ENCODE measurements around the gene LY86.
A peak's percentile ranks its signal among the peaks of the same experiment; 100 is the strongest.

The LY86 gene

DNA sequence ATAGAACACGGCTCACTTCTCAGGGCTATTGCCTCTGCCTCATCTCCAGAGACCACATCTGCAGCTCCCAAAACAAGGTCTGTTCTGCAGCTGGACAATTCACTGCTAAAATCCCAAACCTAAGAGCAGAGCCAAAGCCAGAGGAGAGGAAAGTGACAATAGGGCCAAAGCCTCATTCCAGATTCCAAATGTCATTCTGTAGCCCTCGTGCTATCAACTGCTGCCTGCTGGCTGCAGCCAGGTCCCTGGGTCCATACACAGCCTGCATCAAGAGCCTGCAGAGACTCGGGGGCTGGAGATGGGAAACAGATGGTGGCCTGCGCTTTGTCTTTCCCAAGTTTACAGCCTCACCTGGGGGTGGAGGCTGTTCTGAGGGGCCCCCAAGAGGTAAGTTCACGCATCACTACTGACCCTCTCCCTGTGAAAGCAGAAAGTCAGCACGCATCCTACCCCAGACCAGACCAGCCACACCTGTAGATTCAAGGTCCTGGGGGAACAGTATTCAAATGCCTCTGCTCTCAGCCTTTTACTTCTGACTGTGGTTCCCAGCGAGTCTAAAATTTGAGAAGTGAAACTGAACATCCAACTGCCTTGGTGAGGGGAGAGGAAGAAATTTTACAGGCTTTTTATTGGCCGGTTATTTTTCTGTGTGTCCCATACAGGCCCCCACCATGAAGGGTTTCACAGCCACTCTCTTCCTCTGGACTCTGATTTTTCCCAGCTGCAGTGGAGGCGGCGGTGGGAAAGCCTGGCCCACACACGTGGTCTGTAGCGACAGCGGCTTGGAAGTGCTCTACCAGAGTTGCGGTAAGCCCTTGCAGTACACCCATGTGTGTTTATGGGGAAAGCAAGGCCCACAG lies at the start of gene LY86:
LY86 (plus strand) TSS at position 657 of the 860 bp plus-strand sequence; CDS start at position 672, 15 bp downstream.
- DNase-seq (ENCODE audit: low spot score), result no peak

DNA sequence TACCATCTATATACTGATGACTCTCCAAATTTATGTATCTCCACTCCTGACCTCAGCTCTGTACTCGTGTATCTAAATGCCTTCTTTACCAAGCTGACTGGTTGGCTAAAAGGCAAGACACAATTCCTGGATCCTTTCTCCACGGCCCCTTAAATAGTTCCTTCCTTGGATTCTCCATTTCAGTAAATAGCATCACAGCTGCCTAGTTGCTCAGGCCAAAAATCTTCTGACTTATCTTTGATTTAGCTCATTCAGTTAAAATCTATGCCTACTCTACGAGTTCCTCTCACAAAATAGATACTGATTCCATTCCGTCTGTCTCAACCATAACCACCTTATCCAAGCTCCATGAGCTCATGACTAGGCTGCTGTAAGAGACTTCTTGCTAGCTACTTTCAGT lies 49.5 kb upstream of the LY86 start:
- DNase-seq (ENCODE audit: low spot score), result no peak

DNA sequence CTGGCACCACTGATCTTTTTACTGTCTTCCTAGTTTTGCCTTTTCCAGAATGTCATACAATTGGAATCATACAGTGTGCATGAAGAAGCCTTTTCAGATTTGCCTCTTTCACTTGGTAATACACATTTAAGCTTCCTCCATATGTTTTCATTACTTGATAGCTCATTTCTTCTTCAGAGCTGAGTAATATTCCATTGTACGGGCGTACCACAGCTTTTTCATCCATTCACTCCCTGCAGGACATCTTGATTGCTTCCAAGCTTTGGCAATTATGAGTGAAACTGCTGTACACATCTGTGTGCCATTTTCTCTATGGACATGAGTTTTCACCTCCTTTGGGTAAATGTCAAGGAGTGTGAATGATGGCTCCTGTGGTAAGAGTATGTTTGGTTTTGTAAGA lies 46.2 kb upstream of the LY86 start:
- no peak for DNase-seq (ENCODE audit: low spot score)

DNA sequence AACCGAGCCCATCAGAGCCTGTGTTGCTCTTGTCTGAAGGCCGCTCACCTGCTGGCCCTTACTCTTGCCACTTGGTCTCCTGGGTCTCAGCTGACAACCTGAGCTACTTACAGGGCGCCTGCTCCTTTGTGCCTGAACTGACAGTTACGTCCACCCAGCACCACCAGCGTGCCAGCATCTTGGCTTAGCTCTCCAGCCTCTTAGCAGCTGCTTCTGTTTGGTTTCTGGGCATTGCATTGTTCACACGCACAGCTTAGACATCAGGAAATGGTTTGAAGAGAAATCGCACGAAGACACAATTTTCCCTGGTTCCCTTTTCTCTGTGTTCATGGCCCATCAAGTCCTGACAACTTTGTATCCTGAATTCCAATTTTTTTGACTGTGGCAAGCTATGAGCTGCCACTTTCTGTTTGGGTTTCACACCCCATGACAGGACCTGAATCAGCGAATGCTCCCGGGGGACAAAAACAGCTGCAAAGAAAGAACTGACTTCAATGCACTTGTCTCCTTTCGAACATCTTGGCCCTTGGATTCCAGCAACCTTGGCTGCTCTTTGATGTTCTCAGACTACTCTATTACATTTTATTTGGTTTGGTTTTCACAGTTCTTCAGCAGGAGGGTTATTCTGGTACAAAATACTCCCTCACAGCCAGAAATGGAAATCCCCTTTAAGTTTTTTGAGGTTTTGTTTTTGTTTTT lies 45.2 kb upstream of the LY86 start:
- no peak for DNase-seq (ENCODE audit: low spot score)

DNA sequence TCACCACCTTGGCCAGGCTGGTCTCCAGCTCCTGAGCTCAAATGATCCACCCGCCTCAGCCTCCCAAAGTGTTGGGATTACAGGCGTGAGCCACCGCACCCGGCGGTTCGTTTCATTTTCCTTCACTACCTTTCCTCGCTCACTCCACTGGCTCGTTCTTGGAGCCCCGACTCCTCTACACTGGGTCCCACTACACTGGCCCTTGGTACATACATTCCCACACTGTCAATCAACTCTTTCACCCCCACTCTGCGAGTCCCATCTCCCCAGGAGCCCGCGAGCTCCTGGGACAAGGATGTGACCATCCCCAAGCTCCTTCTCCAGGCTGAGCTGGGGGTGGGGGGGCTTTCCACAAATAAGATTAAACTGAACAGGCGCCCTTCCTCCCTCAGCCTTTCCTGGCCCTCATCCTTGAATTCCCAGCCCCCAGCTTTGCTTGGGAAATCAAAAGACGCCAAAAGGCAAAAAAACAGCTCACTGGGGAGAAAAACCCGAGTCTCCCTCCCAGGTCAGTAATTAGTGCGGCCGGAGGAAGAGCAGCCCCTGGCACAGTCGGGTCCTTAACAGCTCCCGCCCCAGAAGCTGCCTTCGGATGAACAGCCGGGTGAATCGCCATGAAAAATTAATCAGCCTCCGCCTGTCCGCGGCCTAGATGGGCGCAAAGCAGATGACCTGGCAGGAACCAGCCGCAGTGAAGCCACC lies 42.8 kb upstream of the LY86 start:
- DNase-seq (ENCODE audit: low spot score), result peak; percentile 11

DNA sequence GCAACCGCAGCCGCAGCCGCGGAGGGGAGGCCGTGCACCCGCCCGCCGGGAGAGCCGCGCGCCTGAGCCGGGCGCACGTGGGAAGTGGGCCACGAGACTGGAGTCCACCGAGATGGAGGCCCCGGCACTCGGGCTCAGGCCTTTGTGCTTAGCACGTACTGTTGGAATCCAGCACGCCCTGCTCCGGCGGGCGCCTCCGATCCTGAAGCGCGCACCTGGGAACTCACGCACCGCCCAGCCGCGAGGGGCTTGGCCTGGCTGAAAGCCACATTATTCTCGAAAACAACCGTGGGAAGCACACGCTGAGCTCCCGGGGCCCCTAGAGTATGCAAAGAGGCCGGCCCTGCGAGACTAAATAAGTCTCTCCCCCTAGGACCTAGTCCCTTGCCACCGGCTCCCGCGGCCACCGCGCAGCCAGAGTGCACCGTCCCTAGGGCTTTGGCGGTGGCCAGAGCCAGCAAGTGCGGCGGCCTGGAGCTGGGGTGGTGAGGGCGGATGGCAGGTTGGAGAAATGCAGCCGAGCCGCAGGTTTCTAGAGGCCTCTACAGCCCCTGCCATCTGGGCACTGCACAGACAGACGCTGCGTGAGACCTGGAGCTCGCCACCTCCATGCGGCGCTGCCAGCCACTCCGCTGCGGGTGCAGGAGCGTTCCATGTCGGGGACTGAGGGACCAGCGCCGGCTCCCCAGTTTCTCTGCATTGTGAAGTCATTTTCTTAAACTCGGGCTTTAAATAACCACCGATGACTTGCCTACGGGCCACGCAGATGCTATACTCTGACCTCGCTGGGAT lies 42.0 kb upstream of the LY86 start:
- DNase-seq (ENCODE audit: low spot score), result peak; percentile 56

DNA sequence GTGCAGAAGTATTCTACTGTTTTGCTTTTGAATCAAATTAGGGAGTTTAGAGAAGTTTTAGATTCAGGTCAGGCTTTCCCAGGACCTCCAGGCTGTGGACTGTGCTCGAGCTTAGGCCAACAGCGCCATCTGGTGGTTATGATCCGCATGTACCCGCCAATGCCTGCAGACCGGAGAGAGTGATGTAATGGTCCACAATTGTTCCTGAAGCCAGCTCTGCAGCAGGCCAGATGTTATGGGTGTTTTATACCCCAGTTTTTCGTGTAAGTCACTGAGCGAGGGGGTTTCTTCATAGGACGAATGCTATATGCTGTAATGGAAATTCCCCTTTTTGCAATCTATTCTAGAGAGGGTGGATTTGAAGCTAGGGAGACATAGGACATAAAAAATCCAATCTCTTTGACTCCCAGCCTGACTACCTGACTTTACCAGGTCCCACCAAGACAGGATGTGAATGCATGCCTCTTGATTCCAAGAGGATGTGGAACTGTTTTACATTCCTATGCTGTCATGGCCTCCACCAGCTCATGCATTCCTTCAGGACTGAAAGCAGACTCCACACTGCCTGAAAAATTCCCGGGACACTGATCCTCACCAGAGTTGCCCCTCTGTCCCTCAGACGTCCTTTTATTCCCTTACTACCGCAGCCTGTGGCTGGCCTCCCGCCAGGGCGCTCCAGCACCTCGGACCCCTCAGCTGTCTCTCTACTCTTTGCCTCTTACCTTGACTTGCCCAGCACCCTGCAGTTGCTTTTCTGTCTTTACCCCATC lies 41.2 kb upstream of the LY86 start:
- peak; percentile 75 for DNase-seq (ENCODE audit: low spot score)

DNA sequence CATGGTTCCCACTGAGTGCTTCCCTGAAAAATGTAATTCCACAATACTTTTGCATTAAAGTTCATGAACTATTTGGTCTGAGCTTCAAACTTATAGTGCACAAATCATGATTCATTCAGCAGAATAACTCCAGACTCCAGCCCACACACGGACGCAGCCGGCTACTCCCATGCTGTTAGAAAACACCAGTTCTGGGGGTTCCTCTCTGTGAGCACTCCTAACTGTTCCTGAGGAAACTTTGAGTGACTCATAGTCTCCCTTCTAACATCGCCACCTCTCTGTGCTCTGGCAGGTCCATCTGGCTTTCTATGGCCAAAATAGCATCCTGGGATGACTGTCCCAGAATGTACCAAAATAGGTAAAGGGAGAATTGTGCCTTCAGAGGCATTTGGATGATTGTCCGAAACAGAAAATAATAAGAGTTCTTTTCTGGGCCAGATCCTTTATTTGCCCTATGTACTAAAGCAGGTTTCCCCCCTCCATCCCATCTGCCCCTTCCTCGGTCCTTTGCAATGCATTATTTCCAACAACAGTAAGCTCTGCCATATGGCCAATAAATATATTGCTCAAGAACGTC lies 32.3 kb upstream of the LY86 start:
- no peak for DNase-seq (ENCODE audit: low spot score)

DNA sequence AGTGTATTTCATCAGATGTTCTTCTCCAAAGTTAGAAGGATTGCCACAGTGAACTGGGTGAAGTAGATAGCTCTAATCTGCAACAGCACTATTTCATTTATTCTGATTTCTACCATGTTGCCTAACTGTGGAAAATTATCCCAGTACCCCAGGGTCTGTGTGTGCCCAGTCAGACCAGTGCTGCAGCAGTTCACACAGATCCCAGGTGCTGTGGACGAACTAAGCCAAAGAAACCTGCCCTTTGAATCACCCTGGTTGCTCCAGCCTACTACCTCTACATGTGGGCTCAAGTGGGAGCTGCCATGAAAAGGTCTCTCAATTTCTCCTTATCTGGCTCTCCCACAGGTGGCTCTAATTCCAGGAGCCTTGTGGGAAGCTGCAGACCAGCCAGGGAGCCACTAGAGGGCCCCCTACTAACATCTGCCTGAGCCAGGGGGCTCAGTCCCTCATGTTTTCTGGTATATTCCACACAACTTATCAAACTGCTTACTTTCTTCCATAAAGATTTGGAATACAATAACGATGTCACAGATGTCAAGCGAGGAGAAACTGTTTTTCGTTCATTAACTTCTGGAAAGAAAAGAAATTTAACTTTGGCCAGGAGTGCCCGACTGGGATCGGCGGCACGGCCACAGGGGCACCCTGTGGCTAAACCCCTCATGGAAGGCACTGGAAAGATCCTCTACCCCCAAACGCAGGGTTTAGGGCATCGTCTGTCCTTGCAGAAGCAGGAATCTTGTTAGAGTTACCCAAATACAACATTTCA lies 31.6 kb upstream of the LY86 start:
- DNase-seq (ENCODE audit: low spot score), result peak; percentile 49

DNA sequence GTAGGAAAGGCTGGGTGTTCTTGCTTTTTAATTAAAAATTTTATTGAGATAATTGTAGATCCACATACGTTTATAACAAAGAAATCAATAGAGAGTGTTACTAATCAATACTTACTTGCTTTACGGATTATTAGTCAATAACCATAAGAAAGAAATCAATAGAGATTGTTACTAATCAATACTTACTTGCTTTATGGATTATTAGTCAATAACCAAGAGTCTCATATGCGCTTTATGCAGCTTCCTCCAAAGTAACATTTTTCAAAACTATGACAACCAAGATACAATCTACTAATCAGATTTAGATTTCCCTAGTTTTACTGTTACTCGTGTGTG lies 31.0 kb upstream of the LY86 start:
- no peak for DNase-seq (ENCODE audit: low spot score)

DNA sequence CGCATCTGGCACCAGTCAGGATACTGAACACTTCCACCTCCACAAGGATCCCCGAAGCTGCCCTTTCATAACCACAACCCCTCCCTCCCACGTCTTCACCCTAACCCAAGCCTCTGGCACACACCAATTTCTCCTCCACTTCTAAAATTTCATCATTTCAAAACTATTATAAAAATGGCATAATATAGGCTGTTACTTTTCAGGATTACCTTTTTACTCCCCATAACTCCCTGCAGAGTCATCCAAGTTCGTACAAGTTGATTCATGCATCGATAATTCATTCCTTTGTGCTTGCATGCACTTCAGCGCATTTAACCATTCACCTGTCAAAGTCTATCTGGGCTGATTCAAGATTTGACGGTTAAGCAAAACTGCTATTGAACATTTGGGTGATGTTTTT lies 30.6 kb upstream of the LY86 start:
- DNase-seq (ENCODE audit: low spot score), result no peak

DNA sequence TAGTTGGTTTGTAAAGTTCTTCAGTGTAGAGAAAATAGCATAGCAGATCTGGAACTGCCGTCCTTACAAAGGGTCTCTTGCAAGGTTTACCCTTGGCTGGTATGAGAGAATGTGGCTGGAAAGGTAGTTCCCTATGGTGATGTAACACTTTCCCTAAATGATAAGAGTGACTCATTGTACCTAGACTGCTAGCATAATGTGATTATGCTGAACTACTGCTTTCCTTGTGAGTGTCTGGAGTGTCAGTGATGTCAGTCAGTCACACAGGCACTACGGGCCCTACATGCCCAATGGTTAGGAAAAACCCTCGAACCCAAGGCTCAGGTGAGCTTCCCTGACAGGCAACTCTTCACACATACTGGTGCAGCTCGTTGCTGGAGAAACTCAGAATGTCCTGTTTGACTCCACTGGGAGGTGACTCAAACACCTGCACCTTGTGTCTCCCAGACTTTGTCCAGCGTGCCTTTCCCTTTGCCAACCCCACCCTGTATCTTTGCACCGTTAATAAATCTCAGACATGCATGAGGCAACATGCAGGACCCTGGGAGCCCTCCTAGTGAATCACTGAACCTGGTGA lies 28.4 kb upstream of the LY86 start:
- DNase-seq (ENCODE audit: low spot score), result no peak

DNA sequence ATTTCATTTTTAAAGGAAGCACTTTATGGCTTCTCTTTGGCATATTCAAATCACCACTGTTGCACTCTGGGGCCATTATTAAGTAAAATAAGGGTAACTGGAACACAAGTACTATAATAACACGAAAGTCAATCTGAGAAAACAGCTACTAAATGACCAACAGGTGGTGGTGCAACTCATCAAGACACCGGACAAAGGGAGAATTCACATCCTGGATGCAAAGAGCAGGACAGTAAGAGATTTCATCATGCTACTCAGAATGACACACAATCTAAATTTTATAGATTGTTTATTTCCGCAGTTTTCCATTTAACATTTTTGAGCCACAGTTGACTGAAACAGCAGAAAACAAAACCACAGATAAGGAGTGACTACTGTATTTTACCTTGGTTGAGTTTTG lies 27.6 kb upstream of the LY86 start:
- DNase-seq (ENCODE audit: low spot score), result no peak

DNA sequence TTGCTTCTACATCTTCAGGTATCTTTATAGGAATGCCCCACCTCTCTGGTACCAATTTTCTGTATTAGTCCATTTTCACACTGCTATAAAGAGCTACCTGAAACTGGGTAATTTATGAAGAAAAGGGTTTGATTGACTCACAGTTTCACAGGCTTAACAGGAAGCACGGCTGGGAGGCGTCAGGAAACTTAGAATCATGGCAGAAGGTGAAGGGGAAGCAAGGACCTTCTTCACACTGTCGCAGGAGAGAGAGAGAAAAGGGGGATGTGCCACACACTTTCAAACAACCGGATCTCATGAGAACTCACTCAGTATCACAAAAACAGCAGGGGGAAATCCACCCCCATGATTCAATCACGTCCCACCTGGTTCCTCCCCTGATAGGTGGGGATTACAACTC lies 24.4 kb upstream of the LY86 start:
- DNase-seq (ENCODE audit: low spot score), result no peak

DNA sequence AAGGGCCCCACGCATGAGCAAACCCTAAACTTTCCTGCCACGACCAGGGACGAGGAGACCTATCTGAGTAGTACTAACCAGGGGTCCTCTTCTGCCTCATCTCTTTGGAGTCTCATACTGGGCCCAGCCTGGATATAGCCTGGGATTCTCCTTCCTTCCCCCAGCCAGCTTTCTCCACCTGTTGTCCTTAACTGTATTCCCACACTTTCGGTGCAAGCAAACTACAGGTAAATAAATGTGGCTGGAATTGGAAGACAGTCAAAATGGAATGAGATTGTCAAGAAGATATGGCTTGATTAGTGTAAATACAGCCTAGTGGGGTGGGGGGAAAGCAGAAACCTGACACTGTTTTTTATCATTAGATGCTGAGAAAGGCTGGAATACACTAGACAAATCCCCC lies 23.5 kb upstream of the LY86 start:
- no peak for DNase-seq (ENCODE audit: low spot score)

DNA sequence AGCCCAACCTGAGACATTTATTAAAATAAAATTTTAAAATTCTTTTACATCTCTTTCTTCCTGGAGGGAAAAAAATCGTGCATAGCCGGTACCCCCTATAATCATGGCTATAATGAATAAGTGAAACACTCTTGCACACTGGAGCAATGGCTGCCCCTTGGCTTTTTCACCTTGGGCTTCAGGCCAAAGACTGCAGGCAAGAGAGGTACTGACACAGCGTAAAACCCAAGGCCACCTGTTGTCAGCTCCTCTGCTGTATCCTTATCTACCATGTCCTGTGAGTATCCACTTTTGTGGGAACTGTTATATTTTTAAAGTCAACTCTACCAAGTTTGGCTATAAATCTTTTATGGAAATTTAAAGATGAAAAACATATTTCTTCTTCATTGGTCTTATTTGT lies 23.0 kb upstream of the LY86 start:
- no peak for DNase-seq (ENCODE audit: low spot score)

DNA sequence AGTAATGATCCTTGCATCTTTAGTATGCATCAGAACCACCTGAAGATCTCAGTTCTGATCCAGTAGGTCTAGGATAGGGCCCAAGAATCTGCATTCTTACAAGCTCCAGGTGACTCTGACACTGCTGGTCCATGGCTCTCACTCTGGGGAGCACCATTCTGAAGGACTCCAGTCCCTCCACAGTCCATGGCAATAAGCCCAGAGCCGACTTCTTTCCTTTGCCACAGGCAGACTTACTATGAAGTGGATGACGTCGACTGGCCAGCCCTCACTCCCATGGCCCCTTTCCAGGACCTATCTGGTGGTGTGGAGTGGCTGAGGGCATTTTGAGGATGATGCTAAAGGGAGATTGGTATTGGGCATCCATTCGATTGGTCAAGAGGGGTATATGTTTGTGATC lies 21.8 kb upstream of the LY86 start:
- no peak for DNase-seq (ENCODE audit: low spot score)

DNA sequence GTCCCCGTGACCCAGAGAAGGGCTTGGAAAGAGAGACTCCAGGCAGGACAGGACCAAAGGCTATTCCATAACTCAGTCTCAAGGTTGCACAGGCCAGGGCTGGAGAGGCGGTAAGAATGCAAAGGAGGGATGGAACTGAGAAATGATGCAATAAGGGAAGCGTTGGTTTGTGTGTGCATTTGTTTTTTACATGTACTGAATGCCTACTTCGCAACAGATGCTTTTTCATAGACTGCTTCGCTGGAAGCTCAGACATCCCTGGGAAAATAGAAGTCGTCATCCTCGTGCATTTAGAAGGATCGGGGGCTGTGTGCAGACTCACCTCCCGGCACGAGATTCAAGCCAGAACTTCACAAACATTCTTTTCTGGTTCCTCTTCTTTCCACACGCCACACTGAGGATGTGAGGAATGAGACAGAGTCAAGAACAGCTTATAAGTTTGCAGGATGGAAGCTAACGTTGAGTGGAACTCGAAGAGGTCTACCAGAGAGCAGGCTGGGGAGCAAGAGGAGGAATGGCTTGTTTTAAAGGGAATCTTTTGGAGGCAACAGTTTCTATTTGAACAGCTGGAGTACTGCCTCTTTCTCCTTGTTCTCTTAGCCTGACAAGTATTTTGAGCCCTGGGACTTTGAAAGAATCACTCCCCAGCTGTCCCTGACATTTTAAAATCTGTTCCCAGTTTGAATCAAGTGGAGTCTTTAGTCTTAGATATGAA lies 19.3 kb upstream of the LY86 start:
- DNase-seq (ENCODE audit: low spot score), result no peak

DNA sequence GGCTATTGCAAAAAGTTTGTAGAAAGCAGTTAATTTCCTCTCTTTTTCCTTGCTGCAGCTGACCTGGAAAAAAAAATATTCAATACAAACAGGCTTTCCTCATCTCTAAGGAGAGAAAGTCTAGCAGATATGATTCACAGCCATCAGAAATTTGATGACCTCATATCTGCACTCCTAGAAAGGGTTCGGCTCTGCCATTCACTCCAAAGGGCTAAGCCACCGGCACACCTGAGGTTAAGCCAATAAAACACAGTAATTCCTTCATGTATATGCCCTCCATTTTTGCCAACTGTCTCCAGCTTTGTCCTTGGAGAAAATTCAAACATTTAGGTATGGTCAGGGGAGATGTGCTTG lies 18.7 kb upstream of the LY86 start:
- DNase-seq (ENCODE audit: low spot score), result no peak

Measured in HuH-7 (cell line).